GM10266 (cell line): ENCODE measurements around the gene ATF1.

Source experiments
- DNase-seq: peaks from one replicate; pipeline ENCODE4 v3.0.0; 2012; ENCODE audit errors: extremely low spot score
- TF ChIP-seq, protein P1 (sequence below): IDR thresholded peaks from 2 replicates; pipeline ENCODE4 v1.5.1; 2012; ENCODE audit warnings: mild to moderate bottlenecking, low read depth; ENCODE audit not compliant: control insufficient read depth, insufficient read depth; ENCODE audit errors: missing control alignments

The ATF1 gene

DNA sequence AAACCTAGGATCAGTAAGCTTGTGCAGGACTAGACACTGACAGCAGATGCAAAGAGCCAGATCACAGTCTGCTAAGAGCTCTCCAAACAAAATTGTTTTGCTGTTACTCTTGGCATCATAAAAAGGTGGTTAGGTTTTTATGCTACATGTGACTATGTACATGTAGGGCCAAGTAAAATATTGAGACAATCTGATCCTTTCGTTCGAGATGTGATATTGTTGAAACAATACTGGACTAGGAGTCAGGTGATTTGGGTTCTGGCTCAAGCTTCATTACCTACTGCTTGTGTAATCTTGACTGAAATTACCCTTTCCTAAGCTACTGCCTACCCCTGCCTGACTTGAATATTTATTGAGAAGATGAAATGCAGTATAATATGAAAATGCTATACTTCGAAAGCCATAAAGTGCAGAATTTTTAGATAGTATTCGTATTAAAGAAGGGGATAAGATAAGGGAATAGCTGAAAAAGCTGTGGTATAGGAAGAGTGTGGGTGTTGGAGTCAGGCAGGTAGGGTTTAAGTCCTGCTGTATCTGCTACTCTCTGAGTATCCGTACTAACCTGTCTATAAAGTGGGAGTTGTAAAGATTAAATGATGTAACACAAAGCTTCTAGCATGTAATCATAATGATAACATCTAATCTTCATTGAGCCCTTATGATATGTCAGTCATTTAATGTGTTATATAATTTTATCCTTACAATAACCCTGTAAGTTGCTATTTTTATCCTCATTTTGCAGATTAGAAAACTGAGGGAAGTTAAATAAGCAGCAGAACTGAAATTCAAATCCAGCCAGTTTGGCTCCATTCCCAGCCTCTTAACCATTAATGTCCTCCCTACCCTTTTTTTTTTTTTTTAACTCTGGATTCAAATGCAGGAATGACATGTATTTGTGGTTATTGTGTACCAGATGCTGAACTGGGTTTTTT is 38.6 kb upstream of the ATF1 start:
- DNase-seq, result no peak
- TF ChIP-seq, protein P1, sequence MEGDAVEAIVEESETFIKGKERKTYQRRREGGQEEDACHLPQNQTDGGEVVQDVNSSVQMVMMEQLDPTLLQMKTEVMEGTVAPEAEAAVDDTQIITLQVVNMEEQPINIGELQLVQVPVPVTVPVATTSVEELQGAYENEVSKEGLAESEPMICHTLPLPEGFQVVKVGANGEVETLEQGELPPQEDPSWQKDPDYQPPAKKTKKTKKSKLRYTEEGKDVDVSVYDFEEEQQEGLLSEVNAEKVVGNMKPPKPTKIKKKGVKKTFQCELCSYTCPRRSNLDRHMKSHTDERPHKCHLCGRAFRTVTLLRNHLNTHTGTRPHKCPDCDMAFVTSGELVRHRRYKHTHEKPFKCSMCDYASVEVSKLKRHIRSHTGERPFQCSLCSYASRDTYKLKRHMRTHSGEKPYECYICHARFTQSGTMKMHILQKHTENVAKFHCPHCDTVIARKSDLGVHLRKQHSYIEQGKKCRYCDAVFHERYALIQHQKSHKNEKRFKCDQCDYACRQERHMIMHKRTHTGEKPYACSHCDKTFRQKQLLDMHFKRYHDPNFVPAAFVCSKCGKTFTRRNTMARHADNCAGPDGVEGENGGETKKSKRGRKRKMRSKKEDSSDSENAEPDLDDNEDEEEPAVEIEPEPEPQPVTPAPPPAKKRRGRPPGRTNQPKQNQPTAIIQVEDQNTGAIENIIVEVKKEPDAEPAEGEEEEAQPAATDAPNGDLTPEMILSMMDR, result no peak

DNA sequence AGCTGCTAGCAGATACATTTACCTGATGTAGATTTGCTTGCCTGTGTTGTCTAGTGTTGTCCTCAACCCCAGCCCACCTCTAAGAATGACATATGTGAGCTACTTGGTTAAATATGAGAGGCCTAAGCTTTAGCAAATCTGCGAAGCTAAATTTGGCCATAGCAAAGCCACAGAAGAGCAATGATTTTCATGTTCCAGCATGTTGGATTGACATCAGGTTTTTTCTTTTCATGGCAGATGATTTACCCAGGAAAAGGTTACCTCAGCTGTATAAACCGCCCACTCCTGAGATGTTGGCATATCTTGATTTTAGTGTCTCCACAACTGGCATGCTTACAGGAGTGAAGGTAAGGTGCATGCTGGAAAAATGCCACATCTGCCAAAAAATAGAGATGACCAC is 36.4 kb upstream of the ATF1 start:
- TF ChIP-seq, protein P1, result no peak
- no peak for DNase-seq

DNA sequence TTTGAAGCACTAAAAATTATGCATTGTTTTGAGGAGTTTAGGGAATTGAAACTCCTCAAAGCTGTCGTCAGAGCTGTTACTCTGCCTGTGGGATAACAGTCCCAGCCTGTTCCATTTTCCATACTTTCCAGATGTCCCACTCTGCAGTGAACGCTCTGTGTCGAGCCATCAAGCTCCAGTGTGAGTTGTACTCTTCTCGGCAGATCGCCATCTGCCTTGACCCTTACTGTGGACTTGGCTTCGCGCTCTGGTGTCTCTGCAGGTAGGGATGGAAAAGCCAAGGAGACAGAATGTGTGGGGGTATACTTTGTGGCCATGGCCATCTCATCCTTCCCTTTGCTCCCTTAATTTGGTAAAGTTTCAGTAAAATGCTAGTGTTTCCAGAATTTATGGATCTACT is 35.5 kb upstream of the ATF1 start:
- TF ChIP-seq, protein P1, result no peak
- no peak for DNase-seq

DNA sequence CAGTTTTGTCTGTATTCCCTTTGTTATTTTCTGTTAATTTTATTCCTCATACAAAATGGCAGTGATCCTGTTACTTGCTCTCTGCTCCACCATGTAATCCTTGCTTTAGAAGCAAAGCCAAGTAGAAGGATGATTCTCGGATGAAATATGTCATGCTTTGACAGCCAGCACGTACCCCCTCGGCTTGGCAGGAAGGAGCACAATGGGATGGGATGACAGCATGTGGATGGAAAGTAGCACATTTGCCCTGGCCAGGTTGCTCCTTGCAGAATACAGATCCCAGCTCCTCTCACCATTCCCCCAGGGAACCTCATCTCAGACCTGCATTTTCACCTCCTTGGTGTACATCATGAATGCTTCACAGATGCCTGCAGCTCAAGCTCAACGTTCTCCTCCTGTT is 35.1 kb upstream of the ATF1 start:
- TF ChIP-seq, protein P1, result no peak
- no peak for DNase-seq

DNA sequence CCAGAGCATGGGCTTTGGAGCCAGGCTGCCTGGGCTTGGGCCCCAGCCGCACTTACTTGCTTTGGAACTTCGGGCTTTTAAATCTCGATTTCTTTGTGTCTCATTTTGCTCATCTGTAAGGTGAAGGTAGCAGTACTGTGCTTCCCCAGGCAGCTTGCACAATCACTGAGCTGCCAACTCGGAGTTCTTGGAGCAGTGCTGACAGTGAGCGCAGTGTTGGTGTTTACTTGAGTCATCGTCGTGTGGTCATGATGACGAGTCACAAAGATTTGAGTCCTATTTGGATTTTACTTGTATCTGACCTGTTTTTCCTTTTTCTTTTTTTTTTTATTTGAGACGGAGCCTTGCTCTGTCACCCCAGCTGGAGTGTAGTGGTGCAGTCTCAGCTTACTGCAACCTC is 31.3 kb upstream of the ATF1 start:
- TF ChIP-seq, protein P1, result no peak
- no peak for DNase-seq

DNA sequence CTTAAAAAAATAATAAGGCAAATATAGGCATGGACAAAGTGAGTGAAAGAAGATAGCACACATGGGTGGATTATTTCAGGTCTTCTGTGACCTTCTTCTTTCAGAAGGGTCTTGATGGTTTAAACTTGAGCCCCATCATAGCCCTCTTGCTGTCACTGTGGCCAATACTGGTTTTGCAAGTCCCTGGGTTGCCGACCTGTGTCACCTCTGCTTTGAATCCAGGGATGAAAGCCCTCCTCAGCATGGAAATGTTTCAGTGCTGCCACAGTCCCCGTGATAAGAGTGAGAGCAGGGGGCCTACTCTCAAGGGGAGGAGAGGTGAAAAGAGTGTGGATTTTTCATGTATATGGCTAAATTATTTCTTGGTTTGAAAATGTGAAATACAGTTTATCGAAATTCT is 30.2 kb upstream of the ATF1 start:
- no peak for DNase-seq
- TF ChIP-seq, protein P1, result no peak
